Nephron (organoid): Measurements from ENCODE around the gene NKX1-2.

ENCODE experiments used
- H3K27ac Mint-ChIP-seq, 3 experiments: 2 replicates each; pipeline ENCODE4 v1.8.0; 2020; ENCODE audit warnings: mixed read lengths in 3 of 3, mild to moderate bottlenecking in 2 of 3, moderate library complexity in 1 of 3
- H3K27me3 Mint-ChIP-seq: 2 replicates; pipeline ENCODE4 v1.8.0; 2021; ENCODE audit warnings: low read depth, mild to moderate bottlenecking, moderate library complexity, mixed read lengths
- H3K36me3 Mint-ChIP-seq: 2 replicates; pipeline ENCODE4 v1.8.0; 2020; ENCODE audit warnings: low read depth, mixed read lengths
- H3K4me1 Mint-ChIP-seq: 2 replicates; pipeline ENCODE4 v1.8.0; 2020; ENCODE audit warnings: mixed read lengths
- H3K4me3 Mint-ChIP-seq, 3 experiments: 2 replicates each; pipeline ENCODE4 v1.8.0; 2020; ENCODE audit warnings: mild to moderate bottlenecking in 3 of 3, mixed read lengths in 3 of 3, moderate library complexity in 2 of 3
- H3K9me3 Mint-ChIP-seq: 2 replicates; pipeline ENCODE4 v1.8.0; 2020; ENCODE audit warnings: mixed read lengths
- TF ChIP-seq, protein P1 (sequence below), 3 experiments: fragments of 200-600 bp; sonication (generic); IDR thresholded peaks; one replicate each; pipeline ENCODE4 v1.5.0; 2021; ENCODE audit warnings: antibody characterized with exemption in 3 of 3; ENCODE audit not compliant: unreplicated experiment in 3 of 3

Gene NKX1-2

DNA sequence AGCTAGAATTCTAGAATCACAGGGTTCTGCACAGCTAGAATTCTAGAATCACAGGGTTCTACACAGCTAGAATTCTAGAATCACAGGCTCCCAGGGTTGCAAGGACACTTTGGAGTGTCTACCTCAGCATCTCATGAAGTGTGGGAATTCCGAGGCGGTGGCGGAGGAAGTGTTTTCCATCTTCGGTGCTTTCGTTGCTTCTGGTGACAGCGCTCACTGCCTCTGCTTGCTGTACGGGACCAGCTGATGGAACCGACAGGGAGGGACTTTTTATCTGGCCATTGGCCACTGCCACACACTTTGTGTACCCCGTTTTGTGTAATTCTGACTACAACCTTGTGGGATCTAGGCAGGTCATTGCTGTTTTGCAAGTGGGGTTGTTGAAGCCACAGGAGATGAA, 41.3 kb upstream of the NKX1-2 start:
- Mint-ChIP-seq H3K4me3 (no peak overlapping the region), H3K9me3 (no peaks in the 10 kb centered on the region), H3K4me1 (peaks cover 5% of the 10 kb centered on the region), H3K36me3 (peaks cover 37% of the 10 kb centered on the region), H3K27me3 (peaks cover 3% of the 10 kb centered on the region), H3K27ac (no peak overlapping the region)
- TF ChIP-seq, protein P1, sequence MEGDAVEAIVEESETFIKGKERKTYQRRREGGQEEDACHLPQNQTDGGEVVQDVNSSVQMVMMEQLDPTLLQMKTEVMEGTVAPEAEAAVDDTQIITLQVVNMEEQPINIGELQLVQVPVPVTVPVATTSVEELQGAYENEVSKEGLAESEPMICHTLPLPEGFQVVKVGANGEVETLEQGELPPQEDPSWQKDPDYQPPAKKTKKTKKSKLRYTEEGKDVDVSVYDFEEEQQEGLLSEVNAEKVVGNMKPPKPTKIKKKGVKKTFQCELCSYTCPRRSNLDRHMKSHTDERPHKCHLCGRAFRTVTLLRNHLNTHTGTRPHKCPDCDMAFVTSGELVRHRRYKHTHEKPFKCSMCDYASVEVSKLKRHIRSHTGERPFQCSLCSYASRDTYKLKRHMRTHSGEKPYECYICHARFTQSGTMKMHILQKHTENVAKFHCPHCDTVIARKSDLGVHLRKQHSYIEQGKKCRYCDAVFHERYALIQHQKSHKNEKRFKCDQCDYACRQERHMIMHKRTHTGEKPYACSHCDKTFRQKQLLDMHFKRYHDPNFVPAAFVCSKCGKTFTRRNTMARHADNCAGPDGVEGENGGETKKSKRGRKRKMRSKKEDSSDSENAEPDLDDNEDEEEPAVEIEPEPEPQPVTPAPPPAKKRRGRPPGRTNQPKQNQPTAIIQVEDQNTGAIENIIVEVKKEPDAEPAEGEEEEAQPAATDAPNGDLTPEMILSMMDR (IDR thresholded peaks at IDR 0.05; ENCODE audit: unreplicated experiment in 3 of 3): no peak

DNA sequence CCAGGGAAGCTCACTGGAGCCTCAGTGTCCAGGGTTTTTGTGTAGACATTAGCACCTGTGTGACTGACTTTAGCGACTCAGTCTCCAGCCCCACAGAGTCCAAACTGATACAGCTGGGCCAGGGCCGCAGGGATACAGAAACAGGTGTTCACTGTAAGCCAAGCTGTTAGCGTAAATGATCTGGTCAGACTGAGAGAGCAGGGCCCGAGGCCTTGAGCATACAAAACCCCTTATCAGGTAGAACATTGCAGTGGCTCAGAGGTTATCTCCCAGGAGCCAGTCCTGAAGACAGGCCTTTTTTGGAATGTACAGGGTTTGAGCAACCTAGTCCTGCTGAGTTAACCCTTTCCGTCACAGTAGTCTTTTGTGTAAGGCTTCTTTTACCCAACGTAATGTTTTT, 36.8 kb upstream of the NKX1-2 start:
- H3K4me3 Mint-ChIP-seq: no peak overlapping the region
- H3K36me3 Mint-ChIP-seq: peaks cover 35% of the 10 kb centered on the region
- no peaks in the 10 kb centered on the region for H3K9me3 Mint-ChIP-seq
- TF ChIP-seq, protein P1 (IDR thresholded peaks at IDR 0.05; ENCODE audit: unreplicated experiment in 3 of 3): no peak
- no peaks in the 10 kb centered on the region for H3K27me3 Mint-ChIP-seq
- H3K4me1 Mint-ChIP-seq: peaks cover 4% of the 10 kb centered on the region
- H3K27ac Mint-ChIP-seq: no peak overlapping the region

DNA sequence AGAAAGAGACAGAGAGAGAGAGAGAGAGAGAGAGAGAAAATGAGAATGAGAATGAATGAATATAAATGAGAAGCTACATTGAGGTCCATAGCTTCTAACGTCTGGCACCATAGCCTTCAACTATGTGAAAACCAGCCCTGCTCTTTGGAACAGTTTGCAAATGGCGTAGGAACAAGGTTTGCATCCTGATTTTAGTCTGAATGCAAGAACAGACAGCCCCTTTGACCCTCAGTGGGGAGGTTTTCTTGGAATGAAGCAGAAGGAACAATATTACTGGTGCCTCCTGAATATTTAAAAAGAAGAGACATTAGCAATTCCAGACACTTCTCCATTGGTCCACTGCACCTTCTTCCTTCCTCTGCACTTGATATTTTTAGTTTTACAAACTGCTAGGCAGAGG, 34.8 kb upstream of the NKX1-2 start:
- Mint-ChIP-seq H3K27ac (no peak overlapping the region), H3K4me3 (no peak overlapping the region), H3K27me3 (no peaks in the 10 kb centered on the region), H3K36me3 (peaks cover 23% of the 10 kb centered on the region), H3K4me1 (peaks cover 5% of the 10 kb centered on the region), H3K9me3 (no peaks in the 10 kb centered on the region)
- TF ChIP-seq, protein P1 (IDR thresholded peaks at IDR 0.05; ENCODE audit: unreplicated experiment in 3 of 3): no peak

DNA sequence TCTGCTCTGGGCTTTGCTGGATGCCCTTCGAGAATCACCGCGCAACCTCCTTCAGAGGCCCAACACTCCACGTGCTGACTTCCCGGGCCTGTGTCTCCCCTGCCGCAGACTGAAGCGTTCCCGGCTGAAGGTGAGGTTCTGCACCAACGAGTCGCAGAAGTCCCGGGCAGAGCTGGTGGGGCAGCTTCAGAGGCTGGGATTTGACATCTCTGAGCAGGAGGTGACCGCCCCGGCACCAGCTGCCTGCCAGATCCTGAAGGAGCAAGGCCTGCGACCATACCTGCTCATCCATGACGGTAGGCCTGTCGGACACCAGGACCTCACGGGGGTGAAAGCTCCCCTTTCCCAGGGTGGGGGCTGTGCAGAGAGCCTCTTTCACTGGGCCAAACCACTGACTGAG, 34.2 kb upstream of the NKX1-2 start:
- TF ChIP-seq, protein P1 (IDR thresholded peaks at IDR 0.05; ENCODE audit: unreplicated experiment in 3 of 3): no peak
- H3K36me3 Mint-ChIP-seq: peaks cover 22% of the 10 kb centered on the region
- peaks cover 5% of the 10 kb centered on the region for H3K4me1 Mint-ChIP-seq
- no peak overlapping the region for H3K4me3 Mint-ChIP-seq
- no peaks in the 10 kb centered on the region for H3K27me3 Mint-ChIP-seq
- no peak overlapping the region for H3K27ac Mint-ChIP-seq
- H3K9me3 Mint-ChIP-seq: no peaks in the 10 kb centered on the region

DNA sequence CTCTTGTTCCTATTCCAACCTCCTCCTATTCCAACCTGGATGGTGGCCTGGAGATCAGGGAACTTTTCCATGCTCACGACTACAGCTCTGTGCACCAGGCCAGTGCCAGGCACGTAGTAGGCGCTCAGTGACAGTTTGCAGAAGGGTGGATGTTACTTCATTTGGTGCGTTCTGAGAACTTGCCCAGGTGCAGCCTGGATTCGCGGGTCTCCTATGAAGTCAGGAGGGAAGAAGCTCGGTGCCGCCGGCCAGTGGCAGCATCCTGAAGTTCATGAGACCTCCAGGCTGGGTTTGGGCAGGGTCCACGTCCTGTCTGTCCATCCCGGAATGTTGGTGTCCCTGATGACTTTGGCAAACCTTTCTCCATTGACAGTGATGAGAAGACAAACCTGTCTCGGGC, 33.0 kb upstream of the NKX1-2 start:
- Mint-ChIP-seq H3K27me3 (no peaks in the 10 kb centered on the region), H3K9me3 (no peaks in the 10 kb centered on the region), H3K27ac (no peak overlapping the region), H3K36me3 (peaks cover 13% of the 10 kb centered on the region), H3K4me3 (no peak overlapping the region), H3K4me1 (peaks cover 5% of the 10 kb centered on the region)
- TF ChIP-seq, protein P1 (IDR thresholded peaks at IDR 0.05; ENCODE audit: unreplicated experiment in 3 of 3): no peak

DNA sequence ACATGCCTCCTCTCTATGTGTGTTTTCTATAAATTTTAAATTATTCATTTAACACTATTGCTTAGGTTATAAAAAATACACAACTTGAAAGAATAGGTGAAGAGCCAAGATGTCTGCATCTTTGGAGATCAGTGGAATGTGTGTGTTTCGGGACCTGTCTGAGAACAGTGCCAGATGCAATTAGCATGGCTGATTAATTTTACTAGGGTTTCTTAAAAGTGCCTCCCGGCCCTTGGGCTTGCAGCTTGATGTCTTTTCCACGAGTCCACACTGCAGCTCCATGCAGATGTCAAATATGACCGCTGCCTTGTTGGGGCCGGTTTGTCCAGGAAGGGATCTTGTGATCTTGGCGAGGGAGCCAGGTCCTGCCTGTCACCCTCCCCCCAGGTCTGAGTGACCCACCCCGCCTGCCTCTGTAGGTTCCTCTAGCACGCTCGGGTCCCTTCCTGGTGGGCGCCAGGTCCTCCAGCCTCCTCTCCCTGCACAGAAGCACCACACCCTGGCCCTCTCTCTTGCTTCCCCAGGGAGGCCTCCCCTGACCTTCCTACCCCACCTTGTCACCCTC, 32.5 kb upstream of the NKX1-2 start:
- TF ChIP-seq, protein P1 (IDR thresholded peaks at IDR 0.05; ENCODE audit: unreplicated experiment in 3 of 3): no peak

More for the DNA sequence above, 32.5 kb upstream of the NKX1-2 start:
- Mint-ChIP-seq H3K4me1 (peaks cover 5% of the 10 kb centered on the region), H3K4me3 (no peak overlapping the region), H3K27me3 (no peaks in the 10 kb centered on the region), H3K36me3 (peaks cover 9% of the 10 kb centered on the region), H3K27ac (no peak overlapping the region), H3K9me3 (no peaks in the 10 kb centered on the region)
